Trophoblast cell (in vitro differentiated cells and primary cell): Measurements from ENCODE around the gene SOCS6.
A peak's percentile ranks its signal among the peaks of the same experiment; 100 is the strongest.

ENCODE experiments used
- DNase-seq, 2 donors: peaks; one replicate each; pipeline ENCODE4 v3.0.0-alpha.2; 2016
- H2AFZ ChIP-seq: 2 replicates; pipeline ENCODE4 v1.6.1; 2013; ENCODE audit warnings: low read length, moderate library complexity, mild to moderate bottlenecking; ENCODE audit not compliant: insufficient read depth, poor library complexity
- H2AK5ac ChIP-seq: 2 replicates; pipeline ENCODE4 v1.6.1; 2013; ENCODE audit warnings: mild to moderate bottlenecking, low read length
- H2BK120ac ChIP-seq: 2 replicates; pipeline ENCODE4 v1.6.1; 2013; ENCODE audit warnings: low read length, mild to moderate bottlenecking, moderate library complexity; ENCODE audit not compliant: insufficient read depth, poor library complexity
- H2BK12ac ChIP-seq: 2 replicates; pipeline ENCODE4 v1.6.1; 2013; ENCODE audit warnings: mild to moderate bottlenecking, low read length, moderate library complexity
- H2BK5ac ChIP-seq: 2 replicates; pipeline ENCODE4 v1.6.1; 2013; ENCODE audit warnings: low read length, low read depth, moderate library complexity, mild to moderate bottlenecking; ENCODE audit not compliant: poor library complexity
- H3K14ac ChIP-seq: 2 replicates; pipeline ENCODE4 v1.6.1; 2013; ENCODE audit warnings: mild to moderate bottlenecking, low read length
- H3K18ac ChIP-seq: 2 replicates; pipeline ENCODE4 v1.6.1; 2013; ENCODE audit warnings: mild to moderate bottlenecking, low read length
- H3K23ac ChIP-seq: 2 replicates; pipeline ENCODE4 v1.6.1; 2013; ENCODE audit warnings: low read length
- H3K27ac ChIP-seq: 2 replicates; pipeline ENCODE4 v1.5.1; 2013; ENCODE audit warnings: low read depth, mild to moderate bottlenecking, inconsistent platforms, low read length, moderate library complexity
- H3K27me3 ChIP-seq: 2 replicates; pipeline ENCODE4 v1.6.1; 2013; ENCODE audit warnings: inconsistent platforms, mild to moderate bottlenecking, low read length, moderate library complexity; ENCODE audit not compliant: insufficient read depth
- H3K36me3 ChIP-seq, 2 experiments: 1 replicate in 1 of 2; 2 replicates in 1 of 2; pipeline ENCODE4 v1.6.1; 2013; ENCODE audit warnings: low read length in 2 of 2, mild to moderate bottlenecking in 2 of 2, moderate library complexity in 1 of 2; ENCODE audit not compliant: insufficient read depth in 2 of 2, control insufficient read depth in 1 of 2
- H3K4ac ChIP-seq: 2 replicates; pipeline ENCODE4 v1.6.1; 2013; ENCODE audit warnings: low read depth, mild to moderate bottlenecking, low read length, moderate library complexity
- H3K4me1 ChIP-seq, 2 experiments: 1 replicate in 1 of 2; 2 replicates in 1 of 2; pipeline ENCODE4 v1.6.1; 2013; ENCODE audit warnings: low read length in 2 of 2, mild to moderate bottlenecking in 2 of 2, moderate library complexity in 1 of 2; ENCODE audit not compliant: insufficient read depth in 2 of 2, control insufficient read depth in 1 of 2
- H3K4me2 ChIP-seq: 2 replicates; pipeline ENCODE4 v1.6.1; 2013; ENCODE audit warnings: inconsistent platforms, mild to moderate bottlenecking, low read length, moderate library complexity
- H3K4me3 ChIP-seq: 2 replicates; pipeline ENCODE4 v1.5.1; 2013; ENCODE audit warnings: mild to moderate bottlenecking, low read depth, low read length, inconsistent platforms
- H3K79me1 ChIP-seq: one replicate; pipeline ENCODE4 v1.6.1; 2013; ENCODE audit warnings: low read length
- H3K79me2 ChIP-seq: 2 replicates; pipeline ENCODE4 v1.6.1; 2013; ENCODE audit warnings: low read length, mild to moderate bottlenecking; ENCODE audit not compliant: control insufficient read depth, insufficient read depth, poor library complexity
- H3K9ac ChIP-seq: 2 replicates; pipeline ENCODE4 v1.6.1; 2013; ENCODE audit warnings: mild to moderate bottlenecking, low read length
- H3K9me3 ChIP-seq: 2 replicates; pipeline ENCODE4 v1.6.1; 2013; ENCODE audit warnings: low read depth, mild to moderate bottlenecking, control low read depth, inconsistent platforms, low read length; ENCODE audit not compliant: insufficient read depth
- H4K12ac ChIP-seq: 2 replicates; pipeline ENCODE4 v1.6.1; 2013; ENCODE audit warnings: low read depth, mild to moderate bottlenecking, low read length, moderate library complexity
- H4K8ac ChIP-seq: 2 replicates; pipeline ENCODE4 v1.6.1; 2013; ENCODE audit warnings: low read depth, mild to moderate bottlenecking, low read length, moderate library complexity
- H4K91ac ChIP-seq: one replicate; pipeline ENCODE4 v1.6.1; 2013; ENCODE audit warnings: low read depth, mild to moderate bottlenecking, low read length, moderate library complexity
- WGBS: extraction: QIAGEN DNeasy Blood & Tissue Kit; methylation state at CpG from one replicate; pipeline ENCODE4 v1.1.7; 2013; ENCODE audit warnings: missing lambda C conversion rate; ENCODE audit not compliant: insufficient read length, insufficient coverage; ENCODE audit errors: extremely low coverage; 5-methylcytosine and 5-hydroxymethylcytosine counted together

The SOCS6 gene

DNA sequence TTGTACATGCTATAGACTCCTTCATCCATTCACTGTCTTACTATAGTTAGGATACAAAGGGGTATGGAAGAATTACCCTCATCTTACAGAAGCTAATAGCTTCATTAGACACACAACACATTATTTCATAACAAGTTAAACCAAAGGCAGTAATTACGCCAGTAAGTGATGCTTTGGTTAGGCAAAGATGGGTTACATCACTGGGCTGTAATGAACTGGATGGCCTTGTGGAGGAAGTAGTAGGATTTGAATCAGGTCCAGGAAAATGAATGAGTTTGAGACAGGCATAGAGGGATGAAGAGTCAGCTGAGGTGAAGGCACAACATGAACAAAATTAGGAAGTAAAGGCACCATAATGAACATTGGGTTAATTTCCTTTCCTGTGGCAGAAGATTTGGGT, 80.1 kb downstream of the SOCS6 start:
- no peaks in the 10 kb centered on the region for H3K79me1 ChIP-seq
- H4K8ac ChIP-seq = no peak overlapping the region
- no peak overlapping the region for H2BK12ac ChIP-seq
- no peak overlapping the region for H2AFZ ChIP-seq
- peaks cover 0 to 8% of the 10 kb centered on the region in 2 experiments for H3K4me1 ChIP-seq
- H2BK120ac ChIP-seq = no peak overlapping the region
- no CpG with 5 or more reads among the region's 1 CpG for WGBS
- no peak overlapping the region for H4K91ac ChIP-seq
- H2AK5ac ChIP-seq = no peak overlapping the region
- H3K9me3 ChIP-seq = no peaks in the 10 kb centered on the region
- no peaks in the 10 kb centered on the region for H3K36me3 ChIP-seq
- H2BK5ac ChIP-seq = no peak overlapping the region
- no peak overlapping the region for H3K4ac ChIP-seq
- no peak overlapping the region for H3K9ac ChIP-seq
- DNase-seq = no peak
- H3K23ac ChIP-seq = no peak overlapping the region
- H3K4me2 ChIP-seq = no peak overlapping the region
- no peak overlapping the region for H3K4me3 ChIP-seq
- no peaks in the 10 kb centered on the region for H3K27me3 ChIP-seq
- H4K12ac ChIP-seq = no peak overlapping the region
- H3K14ac ChIP-seq = no peak overlapping the region
- no peak overlapping the region for H3K27ac ChIP-seq
- H3K79me2 ChIP-seq = no peaks in the 10 kb centered on the region
- no peak overlapping the region for H3K18ac ChIP-seq

DNA sequence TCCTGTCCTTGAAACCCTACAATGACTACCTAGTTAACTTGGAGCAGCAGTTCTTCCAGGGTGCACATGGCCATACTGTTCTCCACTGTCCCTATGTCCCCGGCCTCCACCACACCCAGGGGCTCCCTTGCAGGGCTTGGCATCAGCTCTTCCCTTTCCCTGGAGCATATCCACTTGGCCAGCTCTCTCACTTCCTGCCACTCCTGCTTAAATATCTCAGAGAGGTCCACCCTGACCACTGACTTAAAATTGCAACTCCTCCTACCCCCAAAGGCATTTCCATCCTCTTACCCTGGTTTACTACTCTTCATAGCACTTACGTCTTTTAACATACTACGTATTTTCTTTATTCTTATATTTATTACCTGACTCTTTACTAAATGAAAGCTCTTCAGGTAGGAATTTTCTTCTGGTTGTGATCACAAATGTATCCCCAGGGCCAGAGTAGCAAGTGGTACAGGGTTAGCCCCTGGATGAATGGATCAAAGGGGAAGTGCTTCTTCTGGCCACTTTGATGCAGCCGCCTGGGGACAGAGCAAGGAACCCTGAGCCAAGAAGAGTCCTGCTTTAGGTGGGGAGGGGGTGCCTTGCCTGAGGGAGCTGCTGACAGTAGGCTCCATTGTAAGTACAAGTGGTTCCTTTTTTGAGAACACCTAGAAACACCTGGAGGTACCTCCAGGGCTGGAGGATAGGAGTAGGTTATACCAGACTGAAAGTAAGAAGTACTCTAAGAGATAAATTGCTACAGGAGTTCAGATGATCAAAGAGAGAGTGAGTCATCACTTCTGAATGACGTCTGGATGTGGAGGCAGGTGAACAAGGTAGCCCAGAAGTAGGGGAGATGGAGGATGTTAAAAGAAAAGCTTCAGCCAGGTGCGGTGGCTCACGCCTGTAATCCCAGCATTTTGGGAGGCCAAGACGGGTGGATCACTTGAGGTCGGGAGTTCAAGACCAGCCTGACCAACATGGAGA, 82.2 kb downstream of the SOCS6 start:
- Histone ChIP-seq H2AK5ac (no peak overlapping the region), H3K23ac (no peak overlapping the region), H2BK120ac (no peak overlapping the region), H3K4me1 (peaks cover 0 to 8% of the 10 kb centered on the region in 2 experiments), H3K9ac (no peak overlapping the region), H3K79me1 (no peaks in the 10 kb centered on the region), H3K18ac (no peak overlapping the region), H4K91ac (no peak overlapping the region), H3K4me3 (no peak overlapping the region), H3K14ac (no peak overlapping the region), H2BK12ac (no peak overlapping the region), H3K36me3 (no peaks in the 10 kb centered on the region), H3K79me2 (no peaks in the 10 kb centered on the region), H2AFZ (no peak overlapping the region), H4K12ac (no peak overlapping the region), H2BK5ac (no peak overlapping the region), H3K9me3 (no peaks in the 10 kb centered on the region), H3K27ac (no peak overlapping the region), H3K4me2 (no peak overlapping the region), H4K8ac (no peak overlapping the region), H3K27me3 (no peaks in the 10 kb centered on the region), H3K4ac (no peak overlapping the region)
- 100% methylated on average over 2 of the region's 9 CpGs for WGBS
- peak in 1 of 2 donors; percentile 60 for DNase-seq

DNA sequence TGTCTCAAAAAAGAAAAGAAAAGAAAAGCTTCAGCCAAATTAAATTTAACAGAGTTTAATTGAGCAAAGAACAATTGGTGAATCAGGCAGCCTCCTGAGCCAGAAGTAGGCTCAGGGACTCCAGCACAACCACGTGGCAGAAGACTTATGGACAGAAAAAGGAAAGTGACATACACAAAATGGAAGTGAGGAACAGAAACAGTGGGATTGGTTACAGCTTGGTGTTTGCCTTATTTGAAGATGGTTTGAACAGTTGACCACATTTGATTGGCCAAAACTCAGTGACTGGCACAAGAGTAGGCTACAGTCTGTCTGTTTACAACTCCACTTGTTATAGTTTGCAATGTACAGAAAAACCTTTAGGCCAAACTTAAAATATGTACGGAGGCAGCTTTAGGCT, 83.1 kb downstream of the SOCS6 start:
- no peak overlapping the region for H4K91ac ChIP-seq
- no peaks in the 10 kb centered on the region for H3K79me2 ChIP-seq
- H4K8ac ChIP-seq = no peak overlapping the region
- no peak overlapping the region for H3K14ac ChIP-seq
- no peak overlapping the region for H2AFZ ChIP-seq
- H3K4ac ChIP-seq = no peak overlapping the region
- H4K12ac ChIP-seq = no peak overlapping the region
- H2BK120ac ChIP-seq = no peak overlapping the region
- H3K9ac ChIP-seq = no peak overlapping the region
- H3K79me1 ChIP-seq = no peaks in the 10 kb centered on the region
- peaks cover 0 to 3% of the 10 kb centered on the region in 2 experiments for H3K4me1 ChIP-seq
- H3K23ac ChIP-seq = no peak overlapping the region
- no peaks in the 10 kb centered on the region for H3K27me3 ChIP-seq
- H3K9me3 ChIP-seq = no peaks in the 10 kb centered on the region
- H2BK5ac ChIP-seq = no peak overlapping the region
- H3K4me3 ChIP-seq = no peak overlapping the region
- no peak overlapping the region for H3K4me2 ChIP-seq
- H2BK12ac ChIP-seq = no peak overlapping the region
- H3K36me3 ChIP-seq = no peaks in the 10 kb centered on the region
- H2AK5ac ChIP-seq = no peak overlapping the region
- no CpG with 5 or more reads among the region's 2 CpGs for WGBS
- peak overlapping the region; percentile 23 for H3K27ac ChIP-seq
- no peak overlapping the region for H3K18ac ChIP-seq
- DNase-seq = no peak

DNA sequence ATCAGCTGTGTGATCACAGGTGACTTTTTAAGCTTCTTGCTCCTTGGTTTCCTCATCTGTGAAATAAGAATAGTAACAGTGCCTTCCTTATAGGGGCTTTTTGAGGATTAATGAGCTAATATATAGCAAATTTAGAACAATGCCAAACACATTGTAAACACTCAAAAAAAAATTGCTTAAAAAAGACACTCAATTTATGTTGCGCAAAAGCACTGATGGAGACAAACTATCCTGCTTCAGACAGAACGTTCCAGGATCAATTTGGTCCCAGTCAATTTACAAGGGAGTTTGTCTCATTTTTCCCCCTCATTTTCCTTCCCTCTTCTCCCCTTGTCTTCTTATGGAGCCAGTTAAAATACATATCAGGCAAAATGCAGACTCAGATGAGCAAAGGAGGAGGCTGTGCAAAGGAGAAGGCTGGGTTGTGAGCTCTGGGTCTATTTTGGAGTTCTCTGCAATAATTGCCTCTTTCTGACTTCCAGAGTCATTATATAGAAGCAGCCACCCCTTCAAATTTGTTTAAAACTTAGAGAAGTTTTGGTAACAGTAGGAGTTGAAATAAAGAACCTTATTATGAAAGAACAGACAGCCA, 83.7 kb downstream of the SOCS6 start:
- Histone ChIP-seq H3K23ac (no peak overlapping the region), H3K4me1 (peaks cover 0 to 5% of the 10 kb centered on the region in 2 experiments)
- no CpG with 5 or more reads among the region's 2 CpGs for WGBS

More for the DNA sequence above, 83.7 kb downstream of the SOCS6 start:
- DNase-seq = no peak
- Histone ChIP-seq H2AFZ (no peak overlapping the region), H3K27me3 (no peaks in the 10 kb centered on the region), H4K8ac (no peak overlapping the region), H3K36me3 (no peaks in the 10 kb centered on the region), H2AK5ac (no peak overlapping the region), H3K14ac (no peak overlapping the region), H3K9me3 (no peaks in the 10 kb centered on the region), H2BK12ac (no peak overlapping the region), H3K4me2 (no peak overlapping the region), H2BK120ac (no peak overlapping the region), H4K91ac (no peak overlapping the region), H3K27ac (no peak overlapping the region), H3K79me1 (no peaks in the 10 kb centered on the region), H3K79me2 (no peaks in the 10 kb centered on the region), H3K4ac (no peak overlapping the region), H3K9ac (no peak overlapping the region), H4K12ac (no peak overlapping the region), H3K4me3 (no peak overlapping the region), H2BK5ac (no peak overlapping the region), H3K18ac (no peak overlapping the region)
